Astrocyte (in vitro differentiated cells and primary cell): ENCODE measurements around the gene MKS1.

Experiments used
- CTCF ChIP-seq: IDR thresholded peaks from 2 replicates; pipeline ENCODE4 v1.5.1; 2011; ENCODE audit warnings: low read depth, mild to moderate bottlenecking, inconsistent platforms, low read length, moderate library complexity; ENCODE audit not compliant: insufficient read depth
- EZH2 ChIP-seq: IDR thresholded peaks from 2 replicates; pipeline ENCODE4 v1.6.1; 2012; ENCODE audit warnings: mild to moderate bottlenecking, low read length, inconsistent platforms; ENCODE audit not compliant: insufficient read depth

- TF ChIP-seq CTCF (no peak), EZH2 (no peak)
Measured at GRCh38 chr17:58161566-58161965, 57.5 kb downstream of the MKS1 start.
